ENCODE measurements around the gene KLHDC7A. TPM values are rescaled to one million over a fixed set of nuclear protein-coding genes. Genes with fewer than 3 reads are reported as not detected.

The KLHDC7A gene
- total and polyA plus RNA-seq, 2 of the 4 experiments (the other 2 are of a cell fraction), result not detected

GRCh38 chr1:18444563-18444962 lies 36.2 kb upstream of the KLHDC7A start:
- intact Hi-C loops (cut with micrococcal nuclease) (no loop called here), dilution Hi-C loops (cut with HindIII; ENCODE audit: low sequenced_read_pairs, unreplicated experiment) (no loop called here), in situ Hi-C loops (cut with MboI; ENCODE audit: low sequenced_read_pairs) (no loop called here)
- H3K36me3 ChIP-seq (ENCODE audit: control insufficient read depth, insufficient read depth, low read length), result no peaks in the 10 kb centered on the region
- POLR2A ChIA-PET (ENCODE audit: unreplicated experiment), result no interaction called here
- CTCF ChIA-PET, result no interaction called here
- no peak overlapping the region for H3K4me2 ChIP-seq (ENCODE audit: low read depth, low read length)
- no peaks in the 10 kb centered on the region for H3K4me1 ChIP-seq (ENCODE audit: control insufficient read depth, insufficient read depth, low read length)
- DNase-seq (no peak), ATAC-seq (ENCODE audit: low read depth) (no peak)
- TF ChIP-seq NFE2L2 (IDR thresholded peaks at IDR 0.05; ENCODE audit: low read depth, low read length) (no peak), SMC3 (IDR thresholded peaks at IDR 0.05; ENCODE audit: low read depth, low read length) (no peak), MXI1 (IDR thresholded peaks at IDR 0.05; ENCODE audit: borderline replicate concordance, low read depth, low read length) (no peak), RAD21 (IDR thresholded peaks at IDR 0.05; ENCODE audit: low read length) (no peak)
- TF ChIP-seq, protein P1, sequence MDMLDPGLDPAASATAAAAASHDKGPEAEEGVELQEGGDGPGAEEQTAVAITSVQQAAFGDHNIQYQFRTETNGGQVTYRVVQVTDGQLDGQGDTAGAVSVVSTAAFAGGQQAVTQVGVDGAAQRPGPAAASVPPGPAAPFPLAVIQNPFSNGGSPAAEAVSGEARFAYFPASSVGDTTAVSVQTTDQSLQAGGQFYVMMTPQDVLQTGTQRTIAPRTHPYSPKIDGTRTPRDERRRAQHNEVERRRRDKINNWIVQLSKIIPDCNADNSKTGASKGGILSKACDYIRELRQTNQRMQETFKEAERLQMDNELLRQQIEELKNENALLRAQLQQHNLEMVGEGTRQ (IDR thresholded peaks at IDR 0.05; ENCODE audit: low read depth, low read length), result no peak
- no peak overlapping the region for H3K14ac ChIP-seq (replicated peaks; ENCODE audit: low read depth, low read length)
- 0% methylated on average over 1 of the region's 3 CpGs; no CpG with 5 or more reads in 1 of the 2 experiments for WGBS, 2 experiments (ENCODE audit: extremely low coverage in 2 of 2, insufficient read length in 1 of 2)
- H4K20me1 ChIP-seq (ENCODE audit: insufficient read depth, low read length), result no peaks in the 10 kb centered on the region
- no peak overlapping the region for H2BK5ac ChIP-seq (ENCODE audit: low read depth, low read length, poor library complexity, severe bottlenecking)
- H3K27ac ChIP-seq (ENCODE audit: insufficient read depth, low read length), result no peak overlapping the region
- no peak overlapping the region for H2BK20ac ChIP-seq (ENCODE audit: low read depth, low read length)
- H4K8ac ChIP-seq (ENCODE audit: low read depth in 2 of 2, low read length in 2 of 2), result no peak overlapping the region
- H3K9ac ChIP-seq (ENCODE audit: low read depth, low read length), result no peak overlapping the region
- no peak overlapping the region for H3K56ac ChIP-seq (ENCODE audit: extremely low read depth, insufficient read depth, low read length)
- H3K27me3 ChIP-seq (ENCODE audit: control insufficient read depth, insufficient read depth, low read length), result no peaks in the 10 kb centered on the region
- H3K79me1 ChIP-seq (ENCODE audit: low read depth in 1 of 2, low read length in 2 of 2), result no peaks in the 10 kb centered on the region
- H4K5ac ChIP-seq (ENCODE audit: low read depth, low read length), result no peak overlapping the region
- no peak overlapping the region for H2AFZ ChIP-seq (replicated peaks; ENCODE audit: low read length, poor library complexity)
- no peak overlapping the region for H2BK15ac ChIP-seq (ENCODE audit: low read depth, low read length)
- no peaks in the 10 kb centered on the region for H3K9me1 ChIP-seq (ENCODE audit: insufficient read depth, low read length)
- no peak overlapping the region for H3K18ac ChIP-seq (ENCODE audit: low read depth, low read length)
- H3K23ac ChIP-seq (ENCODE audit: low read depth, low read length), result no peak overlapping the region
- no peak overlapping the region for H4K91ac ChIP-seq (ENCODE audit: insufficient read depth, low read depth, low read length)
- no peak overlapping the region for H3K4ac ChIP-seq (ENCODE audit: low read depth, low read length)
- no peak overlapping the region for H2BK120ac ChIP-seq (ENCODE audit: low read depth, low read length)
- no peak overlapping the region for H3K4me3 ChIP-seq (ENCODE audit: insufficient read depth, low read depth, low read length)
- no peak overlapping the region for H2AK9ac ChIP-seq (replicated peaks; ENCODE audit: low read depth, low read length, poor library complexity)
- BruUV-seq (replicated peaks), result no TSS peak
- peaks cover 35% of the 10 kb centered on the region for H3K9me3 ChIP-seq (ENCODE audit: control insufficient read depth, insufficient read depth, low read length)
- no peak overlapping the region for H2AK5ac ChIP-seq (ENCODE audit: low read depth, low read length)

Measured in IMR-90 (cell line).